HEK293 (cell line): Measurements from ENCODE around the gene CCDC57.

Experiments
- EGR2 ChIP-seq: fragments of 450-650 bp; formaldehyde crosslinking; IDR thresholded peaks from 2 replicates; pipeline ENCODE4 v1.5.1; 2016; ENCODE audit warnings: low read depth, missing biosample characterization, missing genetic modification characterization
- GFI1B ChIP-seq: fragments of 450-650 bp; formaldehyde crosslinking; IDR thresholded peaks from 2 replicates; pipeline ENCODE4 v1.5.1; 2016; ENCODE audit warnings: missing biosample characterization, missing genetic modification characterization
- HIC1 ChIP-seq: fragments of 450-650 bp; formaldehyde crosslinking; IDR thresholded peaks from 2 replicates; pipeline ENCODE4 v1.5.1; 2016; ENCODE audit warnings: missing biosample characterization, missing genetic modification characterization
- HOXD13 ChIP-seq: sonication (generic); formaldehyde crosslinking; IDR thresholded peaks from 2 replicates; pipeline ENCODE4 v1.8.0; 2022; ENCODE audit warnings: missing genetic modification reagents, borderline replicate concordance
- IKZF3 ChIP-seq: fragments of 450-650 bp; IDR thresholded peaks from 2 replicates; pipeline ENCODE4 v1.5.0; 2018; ENCODE audit warnings: missing biosample characterization, mild to moderate bottlenecking, missing genetic modification characterization, moderate library complexity
- PATZ1 ChIP-seq: fragments of 450-650 bp; formaldehyde crosslinking; IDR thresholded peaks from 2 replicates; pipeline ENCODE4 v1.5.1; 2016; ENCODE audit warnings: missing biosample characterization, missing genetic modification characterization
- SCRT1 ChIP-seq: fragments of 450-650 bp; formaldehyde crosslinking; IDR thresholded peaks from 2 replicates; pipeline ENCODE4 v1.5.1; 2016; ENCODE audit warnings: missing biosample characterization, missing genetic modification characterization, borderline replicate concordance
- SCRT2 ChIP-seq: fragments of 450-650 bp; formaldehyde crosslinking; IDR thresholded peaks from 2 replicates; pipeline ENCODE4 v1.5.1; 2016; ENCODE audit warnings: missing biosample characterization, missing genetic modification characterization
- SETDB1 ChIP-seq: IDR thresholded peaks from one replicate; pipeline ENCODE4 v1.6.1; 2017; ENCODE audit warnings: mild to moderate bottlenecking, low read length, moderate library complexity, mixed read lengths; ENCODE audit not compliant: insufficient read length
- TSHZ1 ChIP-seq: fragments of 450-650 bp; formaldehyde crosslinking; IDR thresholded peaks from 2 replicates; pipeline ENCODE4 v1.5.1; 2016; ENCODE audit warnings: missing biosample characterization, missing genetic modification characterization, borderline replicate concordance
- ZBTB10 ChIP-seq: fragments of 450-650 bp; formaldehyde crosslinking; IDR thresholded peaks from 2 replicates; pipeline ENCODE4 v1.5.1; 2016; ENCODE audit warnings: missing biosample characterization, missing genetic modification characterization
- ZBTB26 ChIP-seq: fragments of 450-650 bp; formaldehyde crosslinking; optimal IDR thresholded peaks from 2 replicates; pipeline ENCODE3; 2016; ENCODE audit warnings: missing biosample characterization, mild to moderate bottlenecking, missing genetic modification characterization
- ZFP3 ChIP-seq: fragments of 450-650 bp; formaldehyde crosslinking; IDR thresholded peaks from 2 replicates; pipeline ENCODE4 v1.5.1; 2016; ENCODE audit warnings: low read depth, missing biosample characterization, missing genetic modification characterization
- ZFP69B ChIP-seq: fragments of 450-650 bp; formaldehyde crosslinking; IDR thresholded peaks from 2 replicates; pipeline ENCODE4 v1.5.1; 2016; ENCODE audit warnings: missing biosample characterization, missing genetic modification characterization
- ZIC2 ChIP-seq: fragments of 450-650 bp; formaldehyde crosslinking; IDR thresholded peaks from 2 replicates; pipeline ENCODE4 v1.5.1; 2016; ENCODE audit warnings: missing biosample characterization, missing genetic modification characterization
- ZNF114 ChIP-seq: fragments of 450-650 bp; formaldehyde crosslinking; IDR thresholded peaks from 2 replicates; pipeline ENCODE4 v1.5.0; 2017; ENCODE audit warnings: missing biosample characterization, missing genetic modification characterization
- ZNF266 ChIP-seq: fragments of 450-650 bp; formaldehyde crosslinking; IDR thresholded peaks from 2 replicates; pipeline ENCODE4 v1.5.1; 2016; ENCODE audit warnings: missing biosample characterization, missing genetic modification characterization, low read depth
- ZNF311 ChIP-seq: fragments of 450-650 bp; formaldehyde crosslinking; IDR thresholded peaks from 2 replicates; pipeline ENCODE4 v1.5.1; 2017; ENCODE audit warnings: missing biosample characterization, missing genetic modification characterization, borderline replicate concordance
- ZNF341 ChIP-seq: fragments of 450-650 bp; formaldehyde crosslinking; IDR thresholded peaks from 2 replicates; pipeline ENCODE4; 2016; ENCODE audit warnings: low read depth, missing biosample characterization, missing genetic modification characterization
- ZNF394 ChIP-seq: fragments of 450-650 bp; formaldehyde crosslinking; IDR thresholded peaks from 2 replicates; pipeline ENCODE4 v1.5.1; 2016; ENCODE audit warnings: missing biosample characterization, missing genetic modification characterization, mild to moderate bottlenecking, moderate library complexity, borderline replicate concordance
- ZNF48 ChIP-seq: fragments of 450-650 bp; formaldehyde crosslinking; IDR thresholded peaks from 2 replicates; pipeline ENCODE4 v1.5.1; 2016; ENCODE audit warnings: missing biosample characterization, missing genetic modification characterization
- ZNF529 ChIP-seq: fragments of 450-650 bp; formaldehyde crosslinking; IDR thresholded peaks from 2 replicates; pipeline ENCODE4 v1.5.1; 2017; ENCODE audit warnings: missing genetic modification characterization, missing biosample characterization; ENCODE audit not compliant: insufficient replicate concordance
- ZNF561 ChIP-seq: fragments of 450-650 bp; IDR thresholded peaks from 2 replicates; pipeline ENCODE4 v1.5.1; 2018; ENCODE audit warnings: missing biosample characterization, missing genetic modification characterization, borderline replicate concordance
- ZNF571 ChIP-seq: fragments of 450-650 bp; formaldehyde crosslinking; IDR thresholded peaks from 2 replicates; pipeline ENCODE4 v1.5.0; 2017; ENCODE audit warnings: missing biosample characterization, missing genetic modification characterization
- ZNF585B ChIP-seq: fragments of 450-650 bp; formaldehyde crosslinking; IDR thresholded peaks from 2 replicates; pipeline ENCODE4 v1.5.1; 2016; ENCODE audit warnings: missing biosample characterization, missing genetic modification characterization
- ZNF600 ChIP-seq: fragments of 450-650 bp; formaldehyde crosslinking; IDR thresholded peaks from 2 replicates; pipeline ENCODE4 v1.5.1; 2016; ENCODE audit warnings: missing biosample characterization, missing genetic modification characterization
- ZNF654 ChIP-seq: fragments of 450-650 bp; formaldehyde crosslinking; IDR thresholded peaks from 2 replicates; pipeline ENCODE4 v1.5.1; 2016; ENCODE audit warnings: low read depth, missing biosample characterization, missing genetic modification characterization
- ZNF701 ChIP-seq: fragments of 450-650 bp; formaldehyde crosslinking; IDR thresholded peaks from 2 replicates; pipeline ENCODE4 v1.5.1; 2016; ENCODE audit warnings: missing biosample characterization, missing genetic modification characterization
- ZXDB ChIP-seq: fragments of 450-650 bp; formaldehyde crosslinking; IDR thresholded peaks from 2 replicates; pipeline ENCODE4 v1.5.1; 2016; ENCODE audit warnings: missing biosample characterization, missing genetic modification characterization

Gene CCDC57

GRCh38 chr17:82153745-82154375 is 58.8 kb downstream of the CCDC57 start (continued):
- TF ChIP-seq ZNF48 (tag by site-specific recombination) (no peak), SETDB1 (no peak), GFI1B (tag by site-specific recombination) (no peak), IKZF3 (tag by site-specific recombination) (no peak), EGR2 (tag by site-specific recombination) (peak; percentile 64), ZBTB10 (no peak), ZNF571 (tag by site-specific recombination) (no peak), ZNF266 (tag by site-specific recombination) (no peak), ZXDB (tag by site-specific recombination) (no peak), ZNF585B (tag by site-specific recombination) (no peak), HIC1 (no peak), PATZ1 (tag by site-specific recombination) (peak; percentile 47), ZNF561 (tag by site-specific recombination) (peak; percentile 25; the same call in 1 of the 2 replicates), ZNF394 (no peak; the same call in 1 of the 2 replicates), SCRT1 (tag by site-specific recombination) (no peak), ZNF654 (tag by site-specific recombination) (peak; percentile 93), ZNF529 (no peak), ZFP3 (tag by site-specific recombination) (no peak), ZIC2 (tag by site-specific recombination) (no peak), ZNF600 (tag by site-specific recombination) (peak; percentile 68), ZBTB26 (tag by site-specific recombination) (no peak), ZFP69B (peak; percentile 22; the same call in 1 of the 2 replicates), SCRT2 (tag by site-specific recombination) (no peak; the same call in 1 of the 2 replicates), ZNF311 (tag by site-specific recombination) (no peak), ZNF341 (tag by site-specific recombination) (0 out of 2 replicates have a peak, but pooled peaks have one; percentile 10), TSHZ1 (tag by site-specific recombination) (no peak), HOXD13 (CRISPR knock-in tag) (no peak), ZNF701 (tag by site-specific recombination) (no peak), ZNF114 (no peak)
